Stimulated activated CD8-positive, alpha-beta memory T cell treated with anti-CD3 and anti-CD28 coated beads, Interleukin-7, amount 100 ng/mL, for 1 hour (primary cell): ENCODE measurements around the gene SLC2A8.
A peak's percentile ranks its signal among the peaks of the same experiment; 100 is the strongest.

Experiments used
- DNase-seq, 2 donors: peaks; one replicate each; pipeline ENCODE4 v3.0.0-alpha.2; 2020; ENCODE audit warnings: low read depth in 2 of 2

SLC2A8 gene

DNA sequence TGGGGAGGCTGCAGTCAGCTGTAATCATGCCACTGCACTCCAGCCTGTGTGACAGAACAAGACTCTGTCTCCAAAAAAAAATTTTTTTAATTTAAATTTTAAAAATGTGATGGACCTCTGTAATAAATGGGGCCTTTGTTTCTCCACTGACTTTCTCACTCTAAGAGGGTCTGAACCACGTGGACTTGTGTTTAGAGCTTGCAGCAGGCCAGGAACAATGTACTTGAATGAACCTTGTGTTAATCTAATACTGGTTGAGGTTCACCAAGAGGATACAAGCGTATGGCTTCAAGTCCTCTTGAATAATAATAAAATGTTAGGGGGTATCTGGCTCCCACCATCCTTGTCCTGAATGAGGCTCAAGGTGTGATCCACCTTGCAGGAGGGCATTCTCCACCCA, 14.4 kb upstream of the SLC2A8 start:
- DNase-seq: no peak

DNA sequence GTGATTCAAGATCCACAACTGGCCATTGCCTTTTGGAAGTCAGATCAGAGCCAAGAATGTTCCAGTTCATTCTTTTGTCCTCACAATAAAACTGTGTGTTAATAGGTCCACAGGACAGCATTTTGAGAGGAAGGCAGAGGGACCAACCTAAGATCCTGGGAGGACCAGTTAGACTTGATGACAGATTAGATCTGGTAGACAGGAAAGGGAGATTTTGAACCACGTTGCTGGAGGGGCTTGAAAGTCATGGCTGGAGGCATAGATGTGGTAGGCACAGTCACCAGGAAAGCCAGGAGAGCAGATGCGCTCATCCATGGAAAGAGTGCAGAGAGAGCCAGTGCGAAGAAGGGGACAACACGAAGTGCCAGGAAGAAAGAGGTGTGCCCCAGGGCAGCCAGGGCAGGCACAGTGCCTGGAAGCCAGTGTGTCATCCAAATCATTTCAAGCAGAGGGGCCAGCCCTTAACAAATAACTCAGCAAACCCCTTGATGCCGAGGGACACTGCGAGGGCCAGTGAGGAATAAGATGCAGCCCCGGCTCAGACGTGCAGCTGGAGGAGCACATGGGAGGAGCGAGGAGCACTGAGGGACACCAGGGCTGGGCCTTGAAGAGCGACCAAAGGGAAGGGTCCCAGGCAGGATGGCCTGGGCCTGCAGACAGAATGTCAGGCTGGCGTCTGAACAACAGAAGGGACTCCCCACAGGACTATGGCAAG, 12.8 kb upstream of the SLC2A8 start:
- DNase-seq: no peak

DNA sequence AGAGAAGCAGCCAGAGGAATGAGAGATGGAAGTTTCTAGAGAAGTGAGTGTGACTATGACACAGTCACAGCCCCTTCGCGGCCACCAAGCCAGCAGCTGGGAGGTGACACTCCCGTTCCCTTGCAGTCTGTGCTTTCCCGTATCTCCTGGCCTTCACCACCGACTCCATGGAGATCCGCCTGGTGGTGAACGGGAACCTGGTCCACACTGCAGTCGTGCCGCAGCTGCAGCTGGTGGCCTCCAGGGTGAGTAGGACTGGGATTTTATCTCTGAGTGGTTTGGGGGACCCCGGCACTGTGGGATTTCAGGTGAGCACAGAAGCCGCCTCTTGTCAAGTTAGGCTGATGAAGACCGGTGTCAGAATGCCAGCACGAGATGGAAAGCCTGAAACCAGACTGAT, 12.1 kb upstream of the SLC2A8 start:
- no peak for DNase-seq

DNA sequence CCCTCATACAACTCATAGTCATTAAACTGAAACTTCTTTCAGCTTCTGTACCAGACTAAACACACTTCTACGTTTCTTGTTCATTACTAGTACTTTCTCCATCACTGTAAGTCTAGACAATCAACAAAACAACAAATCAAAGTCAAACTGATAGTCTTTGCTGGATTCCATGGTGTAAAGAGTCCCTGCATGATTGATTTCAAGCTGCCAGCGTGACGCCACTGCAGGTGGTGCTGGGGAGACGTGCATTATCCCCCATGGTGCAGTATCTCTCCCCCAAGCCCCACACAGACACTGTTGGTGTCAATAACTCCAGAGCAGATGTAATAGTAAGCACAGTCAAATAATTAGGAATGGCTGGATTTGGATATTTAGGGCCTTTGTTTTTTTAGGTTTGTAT, 10.7 kb upstream of the SLC2A8 start:
- no peak for DNase-seq

DNA sequence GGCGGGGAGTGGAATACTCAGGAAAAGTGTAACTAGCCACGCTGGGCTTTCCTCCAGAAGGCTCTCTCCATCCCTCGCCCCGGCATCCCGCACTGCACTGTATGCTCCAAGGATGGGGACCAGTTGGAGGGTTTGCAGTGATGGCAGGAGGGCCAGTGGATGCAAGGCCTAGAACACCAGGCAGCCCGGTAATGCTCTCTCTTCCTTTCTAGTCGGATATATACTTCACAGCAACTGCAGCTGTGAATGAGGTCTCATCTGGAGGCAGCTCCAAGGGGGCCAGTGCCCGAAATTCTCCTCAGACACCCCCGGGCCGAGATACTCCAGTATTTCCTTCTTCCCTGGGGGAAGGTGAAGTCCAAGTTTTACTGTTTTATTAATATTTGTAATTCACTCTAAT, 10.0 kb upstream of the SLC2A8 start:
- no peak for DNase-seq

DNA sequence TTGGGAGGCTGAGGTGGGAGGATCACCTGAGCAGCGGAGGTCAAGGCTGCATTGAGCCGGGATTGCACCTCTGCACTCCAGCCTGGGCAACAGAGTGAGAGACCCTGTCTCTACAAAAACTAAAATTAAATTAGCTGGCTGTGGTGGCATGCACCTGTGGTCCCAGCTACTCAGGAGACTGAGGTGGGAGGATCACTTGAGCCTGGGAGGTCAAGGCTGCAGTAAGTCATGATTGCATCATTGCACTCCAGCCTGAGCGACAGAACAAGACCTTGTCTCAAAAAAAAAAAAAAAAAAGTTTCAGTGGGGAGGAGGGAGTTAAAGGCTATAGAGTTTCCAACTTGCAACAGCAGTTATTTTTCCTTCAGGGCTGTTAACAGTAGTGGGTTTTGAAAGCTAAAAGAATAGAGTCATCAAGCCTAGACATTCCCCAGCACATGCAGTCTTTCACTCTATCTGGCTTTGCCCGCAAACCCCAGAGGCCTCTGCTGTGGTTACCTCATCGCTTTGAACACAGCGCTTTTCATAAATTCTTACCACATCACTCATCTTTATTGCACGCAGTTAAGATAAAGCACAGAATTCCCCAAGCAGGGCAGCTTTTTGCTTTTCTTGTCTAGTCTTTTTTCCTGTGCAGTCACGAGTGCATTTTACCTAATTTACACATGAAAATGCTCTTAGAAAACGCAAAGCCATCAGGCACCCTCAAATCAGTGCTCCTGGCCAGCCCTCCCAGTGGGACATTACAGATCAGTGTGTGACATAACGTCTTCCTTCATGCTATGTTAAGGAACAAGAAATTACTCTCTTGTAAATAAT, 8.7 kb upstream of the SLC2A8 start:
- DNase-seq: peak; percentile 62 to 65

DNA sequence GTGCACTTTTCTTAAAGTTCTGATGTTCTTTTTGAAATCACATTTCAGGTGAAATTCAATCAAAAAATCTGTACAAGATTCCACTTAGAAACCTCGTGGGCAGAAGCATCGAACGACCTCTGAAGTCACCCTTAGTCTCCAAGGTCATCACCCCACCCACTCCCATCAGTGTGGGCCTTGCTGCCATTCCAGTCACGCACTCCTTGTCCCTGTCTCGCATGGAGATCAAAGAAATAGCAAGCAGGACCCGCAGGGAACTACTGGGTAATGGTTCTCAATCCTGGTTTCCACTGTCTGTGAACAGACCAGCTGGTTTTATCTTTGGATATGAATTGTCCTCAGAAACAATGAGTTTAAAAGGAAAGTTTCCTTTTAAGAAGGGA, 8.1 kb upstream of the SLC2A8 start:
- DNase-seq: no peak

DNA sequence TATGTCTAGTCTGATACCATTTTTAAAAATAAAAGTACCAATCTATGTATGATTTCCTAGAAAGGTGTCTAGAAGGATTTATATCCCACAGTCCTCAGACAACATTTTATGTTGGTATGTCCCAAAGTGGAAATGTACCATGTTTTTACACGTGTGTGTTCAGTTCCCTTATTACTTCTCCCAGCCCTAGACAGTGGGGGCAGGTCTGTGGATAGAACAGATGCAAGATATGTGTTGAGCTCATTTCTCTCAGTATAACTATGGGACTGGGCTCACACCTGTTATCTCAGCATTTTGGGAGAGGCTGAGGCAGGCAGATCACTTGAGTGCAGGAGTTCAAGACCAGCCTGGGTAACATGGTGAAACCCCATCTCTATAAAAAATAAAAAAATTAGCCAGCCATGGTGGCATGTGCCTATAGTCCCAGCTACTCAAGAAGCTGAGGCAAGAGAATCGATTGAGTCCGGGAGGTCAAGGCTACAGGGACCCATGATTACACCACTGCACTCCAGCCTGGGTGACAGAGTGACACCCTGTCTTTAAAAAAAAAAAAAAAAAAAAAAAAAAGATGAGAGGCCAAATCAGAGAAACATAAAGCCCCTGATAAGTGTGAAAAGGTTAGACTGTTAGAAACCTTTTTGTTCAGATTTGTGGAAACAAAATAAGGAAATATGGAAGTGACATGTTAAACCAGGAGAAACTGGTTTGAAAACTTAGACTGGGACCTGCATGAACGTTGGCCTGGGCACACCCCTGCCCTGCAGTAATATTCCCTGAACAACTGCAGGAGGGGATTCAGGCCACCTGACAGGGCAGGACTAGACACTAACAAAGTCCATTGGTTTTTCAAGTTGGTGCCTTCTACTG, 7.4 kb upstream of the SLC2A8 start:
- no peak for DNase-seq

DNA sequence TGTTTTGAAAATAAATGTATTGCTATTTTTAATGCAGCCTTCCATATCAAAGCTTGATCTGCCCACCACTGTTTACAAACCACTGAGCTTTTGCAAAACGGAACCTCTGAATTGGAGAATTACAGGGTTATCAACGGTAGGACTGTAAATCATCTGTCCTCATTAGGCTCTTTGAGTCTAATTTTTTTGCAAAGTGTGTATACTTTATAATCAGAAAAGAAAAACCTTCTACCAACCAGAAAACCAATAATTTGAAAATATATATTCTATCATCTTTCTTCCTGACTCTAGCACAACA, 6.8 kb upstream of the SLC2A8 start:
- no peak for DNase-seq

DNA sequence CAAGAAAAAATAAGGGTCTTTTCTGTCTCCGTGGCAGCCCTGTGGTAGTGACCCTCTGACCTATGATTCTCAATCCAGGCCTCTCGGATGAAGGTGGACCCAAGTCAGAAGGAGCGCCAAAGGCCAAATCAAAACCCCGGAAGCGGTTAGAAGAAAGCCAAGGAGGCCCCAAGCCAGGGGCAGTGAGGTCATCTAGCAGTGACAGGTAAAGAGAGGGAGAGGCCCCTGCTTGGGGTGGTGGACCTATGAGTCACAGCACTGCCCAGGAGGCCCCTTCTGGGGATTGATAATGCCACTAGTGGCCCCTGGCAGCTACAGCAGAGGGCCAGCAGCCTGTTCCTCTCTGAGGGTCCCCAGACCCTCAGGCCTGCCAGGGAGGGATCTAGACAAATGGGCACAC, 6.4 kb upstream of the SLC2A8 start:
- no peak for DNase-seq

DNA sequence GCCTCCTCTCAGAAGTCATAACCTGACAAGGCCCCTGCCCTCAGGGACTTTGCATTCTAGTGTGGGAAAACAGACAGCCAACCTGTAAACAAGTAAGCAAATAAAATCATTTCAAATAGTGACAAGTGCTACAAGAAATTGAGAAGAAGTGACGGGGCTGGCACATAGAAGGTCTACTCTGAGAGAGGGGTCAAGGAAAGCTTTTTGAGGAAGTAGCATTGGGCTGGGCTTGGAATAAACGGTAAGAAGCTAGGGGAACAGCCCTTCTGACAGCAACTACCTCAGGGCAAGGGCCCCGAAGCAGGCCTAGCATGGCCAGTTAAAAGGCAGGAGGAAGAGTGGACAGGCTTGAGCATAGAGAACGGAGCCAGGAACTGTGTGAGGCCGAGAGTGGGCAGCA, 4.8 kb upstream of the SLC2A8 start:
- no peak for DNase-seq

DNA sequence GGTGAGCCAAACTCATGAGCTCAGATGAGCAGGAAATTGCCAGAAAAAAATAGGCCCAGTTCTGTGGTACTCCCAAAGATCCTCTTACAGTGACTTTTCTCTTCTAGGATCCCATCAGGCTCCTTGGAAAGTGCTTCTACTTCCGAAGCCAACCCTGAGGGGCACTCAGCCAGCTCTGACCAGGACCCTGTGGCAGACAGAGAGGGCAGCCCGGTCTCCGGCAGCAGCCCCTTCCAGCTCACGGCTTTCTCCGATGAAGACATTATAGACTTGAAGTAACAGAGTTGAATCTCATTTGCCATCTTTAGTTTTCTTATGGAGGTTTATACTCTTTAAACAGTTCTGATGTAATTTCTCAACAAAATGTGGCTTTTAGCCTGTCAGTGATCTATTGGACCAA, 4.0 kb upstream of the SLC2A8 start:
- no peak for DNase-seq

DNA sequence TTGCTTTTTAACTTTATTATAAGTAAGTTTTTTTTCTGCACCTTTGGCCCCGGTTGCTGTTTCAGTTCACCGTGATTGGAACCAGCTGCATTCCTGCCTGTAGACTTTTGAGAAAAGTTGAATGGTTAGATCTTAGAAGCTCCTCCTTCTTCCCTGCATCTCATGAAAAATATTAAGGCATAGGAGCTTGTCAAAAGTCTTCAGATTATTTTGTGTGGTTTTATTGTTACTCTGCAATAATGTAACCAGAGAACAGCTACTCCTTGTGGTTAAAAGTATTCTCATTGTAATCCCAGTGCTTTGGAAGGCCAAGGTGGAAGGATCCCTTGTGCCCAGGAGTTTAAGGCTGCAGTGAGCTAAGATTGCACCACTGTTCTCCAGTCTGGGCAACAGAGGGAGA, 3.3 kb upstream of the SLC2A8 start:
- no peak for DNase-seq

DNA sequence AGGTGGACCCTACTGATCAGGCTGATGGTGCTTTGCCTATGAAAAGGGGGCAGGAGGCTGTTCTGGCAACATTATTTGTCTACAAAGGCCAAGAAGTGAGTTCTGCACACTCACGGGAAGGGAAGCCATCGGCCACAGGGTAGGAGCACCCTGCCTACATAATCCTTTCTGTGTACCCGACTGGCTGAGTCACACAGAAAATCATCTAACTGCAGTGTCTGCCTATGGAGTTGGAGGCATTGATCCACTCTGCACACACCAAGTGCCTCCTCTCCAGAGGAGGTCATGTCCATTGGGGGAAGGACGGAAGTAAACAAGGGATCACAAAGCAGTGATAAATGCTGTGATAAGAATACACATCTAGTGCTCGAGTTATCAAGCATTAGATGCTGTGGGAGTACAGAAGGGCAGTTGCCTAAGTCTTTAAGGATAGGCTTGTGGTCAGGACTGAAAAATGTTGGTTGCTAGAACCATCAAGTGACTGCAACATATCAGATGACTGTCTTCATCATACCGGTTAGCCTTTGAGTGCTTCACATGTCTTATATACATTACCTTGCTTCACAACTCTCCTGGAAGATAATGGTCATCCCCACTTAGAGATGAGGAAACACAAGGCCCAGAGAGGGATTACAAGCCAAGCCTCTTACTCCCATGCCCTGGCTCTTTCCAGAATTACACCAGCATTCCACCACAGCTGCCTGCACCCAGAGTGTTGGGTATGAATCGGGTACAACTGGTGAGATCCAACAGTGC, 1.3 kb upstream of the SLC2A8 start:
- DNase-seq: no peak

DNA sequence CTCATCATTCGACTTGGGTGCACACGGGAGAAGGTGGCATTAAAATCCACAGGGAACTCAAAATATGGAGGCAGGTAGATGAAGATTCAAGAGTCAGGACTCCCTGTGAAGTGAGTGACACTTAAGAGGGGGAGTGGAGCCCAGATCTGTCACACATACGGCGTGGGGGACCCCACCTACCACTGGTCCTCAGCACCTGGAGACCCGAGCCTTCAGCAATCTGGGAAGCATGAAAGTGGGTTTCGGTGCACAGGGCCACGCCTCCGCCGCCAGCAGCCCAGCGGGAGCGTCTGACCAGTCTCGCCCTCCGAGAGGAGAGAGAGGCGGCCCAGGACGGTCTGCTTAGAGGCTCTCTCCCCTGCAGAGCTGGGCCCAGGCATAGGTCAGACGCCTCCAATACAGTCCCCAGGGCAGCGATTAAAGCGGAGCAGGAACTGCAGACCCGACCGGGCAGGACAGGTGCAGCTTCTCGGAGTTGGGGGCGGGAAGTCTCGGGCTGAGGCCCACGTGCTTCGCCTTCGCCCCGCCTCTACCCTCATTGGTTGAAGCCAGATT, 639 bp upstream of the SLC2A8 start:
- no peak for DNase-seq

DNA sequence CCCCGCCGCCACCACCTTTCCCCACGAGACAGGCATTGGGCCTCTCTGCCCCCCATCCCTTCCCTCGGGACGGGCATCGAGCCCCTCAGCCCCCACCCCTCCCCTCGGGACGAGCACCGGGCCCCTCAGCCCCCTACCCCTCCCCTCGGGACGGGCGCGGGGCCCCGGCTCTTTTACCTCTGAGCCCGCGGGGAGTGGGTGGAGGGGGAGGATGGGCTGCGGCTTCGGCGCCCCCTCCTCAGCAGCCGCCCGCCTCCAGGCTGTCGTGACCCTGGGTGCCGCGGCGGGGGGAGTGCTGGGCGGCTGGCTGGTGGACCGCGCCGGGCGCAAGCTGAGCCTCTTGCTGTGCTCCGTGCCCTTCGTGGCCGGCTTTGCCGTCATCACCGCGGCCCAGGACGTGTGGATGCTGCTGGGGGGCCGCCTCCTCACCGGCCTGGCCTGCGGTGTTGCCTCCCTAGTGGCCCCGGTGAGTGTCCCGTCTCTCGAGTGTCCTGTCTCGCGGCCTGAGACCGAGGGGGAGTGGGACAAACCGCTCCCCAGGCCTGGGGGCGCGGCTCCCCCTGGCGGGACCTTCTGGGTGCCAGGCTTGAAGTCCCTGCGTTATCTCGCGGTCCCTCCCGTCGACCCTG, 791 bp downstream of the SLC2A8 start:
- DNase-seq: no peak

DNA sequence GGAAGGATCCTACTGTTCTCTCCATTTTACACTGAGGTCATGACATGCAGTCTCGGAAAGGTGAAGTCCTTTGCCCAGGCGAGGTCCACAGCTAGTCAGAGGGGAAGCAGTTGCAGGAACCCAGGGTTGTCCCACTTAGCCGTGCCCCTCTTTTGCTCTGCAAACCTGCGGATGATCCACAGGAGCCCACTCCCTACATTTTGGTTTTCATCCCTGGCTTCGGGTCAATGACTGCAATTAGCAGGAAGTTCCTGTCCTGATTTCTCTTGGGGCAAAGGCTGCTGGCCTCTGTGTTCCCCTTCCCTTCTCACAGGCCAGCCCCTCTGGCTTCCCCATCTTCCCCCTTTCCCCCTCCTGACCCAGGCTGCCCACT, 1.3 kb downstream of the SLC2A8 start:
- no peak for DNase-seq

DNA sequence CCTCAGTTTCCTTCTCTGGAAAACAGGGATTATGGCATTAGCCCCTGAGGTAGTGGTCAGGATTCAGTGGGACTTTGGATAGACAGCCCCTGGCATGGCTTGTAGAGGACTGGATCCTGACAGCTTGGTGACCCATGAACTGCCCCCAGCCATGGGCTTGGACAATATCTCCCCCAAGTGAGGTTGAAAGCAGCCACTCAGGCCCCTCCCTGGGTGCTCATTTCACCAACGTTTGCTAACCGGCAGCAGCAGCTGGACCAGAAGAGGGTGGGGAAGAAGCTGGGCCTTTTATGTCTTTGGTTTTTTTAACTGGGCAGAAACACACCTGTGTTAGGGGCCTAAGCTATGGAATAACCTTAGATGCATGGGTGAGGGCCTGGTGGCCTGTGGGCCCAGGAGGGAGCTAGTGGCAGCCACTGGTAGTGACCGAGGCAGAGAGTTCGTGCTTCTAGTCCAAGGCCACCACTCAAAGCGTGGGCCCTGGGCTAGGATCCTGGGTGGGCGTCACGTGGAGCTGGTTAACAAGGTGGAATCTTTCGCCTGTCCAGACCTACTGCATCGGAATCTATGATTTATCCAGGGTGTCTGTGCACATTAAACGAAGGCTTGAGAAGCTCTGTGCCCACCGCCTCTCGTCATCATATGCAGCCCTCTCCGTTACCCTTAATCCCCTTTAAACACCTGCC, 1.9 kb downstream of the SLC2A8 start:
- no peak for DNase-seq

DNA sequence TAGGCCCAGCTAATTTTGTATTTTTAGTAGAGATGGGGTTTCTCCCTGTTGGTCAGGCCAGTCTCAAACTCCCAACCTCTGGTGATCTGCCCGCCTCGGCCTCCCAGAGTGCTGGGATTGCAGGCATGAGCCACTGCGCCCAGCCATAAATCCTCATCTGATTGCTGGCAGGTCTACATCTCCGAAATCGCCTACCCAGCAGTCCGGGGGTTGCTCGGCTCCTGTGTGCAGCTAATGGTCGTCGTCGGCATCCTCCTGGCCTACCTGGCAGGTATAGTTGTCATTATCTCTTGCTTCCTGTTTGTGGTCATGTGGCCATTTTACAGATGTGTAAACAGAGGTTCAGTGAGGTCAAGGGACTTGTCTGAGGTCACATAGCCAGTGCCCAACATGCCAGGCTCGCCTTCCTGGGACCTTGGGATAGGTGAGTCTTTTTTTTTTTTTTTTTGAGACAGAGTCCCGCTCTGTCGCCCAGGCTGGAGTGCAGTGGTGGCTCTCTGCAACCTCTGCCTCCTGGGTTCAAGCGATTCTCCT, 2.8 kb downstream of the SLC2A8 start:
- DNase-seq: no peak

DNA sequence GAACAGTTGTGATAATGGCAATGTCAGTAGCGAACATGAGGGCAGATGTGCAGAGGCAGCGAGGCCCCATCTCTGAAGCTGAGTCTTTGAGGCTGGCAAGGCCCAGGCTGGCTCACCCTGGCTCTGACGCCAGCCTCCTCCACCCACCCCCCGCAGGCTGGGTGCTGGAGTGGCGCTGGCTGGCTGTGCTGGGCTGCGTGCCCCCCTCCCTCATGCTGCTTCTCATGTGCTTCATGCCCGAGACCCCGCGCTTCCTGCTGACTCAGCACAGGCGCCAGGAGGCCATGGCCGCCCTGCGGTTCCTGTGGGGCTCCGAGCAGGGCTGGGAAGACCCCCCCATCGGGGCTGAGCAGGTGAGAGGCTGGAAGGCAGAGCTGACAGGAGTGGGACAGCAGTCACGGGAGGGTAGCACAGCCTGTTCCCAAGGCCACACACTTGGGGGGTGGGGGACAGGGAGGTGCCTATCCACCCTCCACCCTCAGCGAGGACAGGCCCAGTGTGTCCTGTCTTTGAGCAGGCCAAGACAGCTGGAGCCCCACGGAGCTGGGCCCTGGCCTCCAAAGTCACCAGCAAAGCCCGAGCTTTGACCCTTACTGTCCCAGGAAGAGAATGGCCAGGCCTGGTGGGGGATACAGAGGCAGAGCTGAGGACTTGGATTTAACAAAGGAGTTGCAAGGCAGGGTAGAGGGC, 5.6 kb downstream of the SLC2A8 start:
- no peak for DNase-seq
